ENCODE results near the gene TOP1.

GRCh38 chr20:41172296-41173140 is 143.9 kb downstream of the TOP1 start:
- TF ChIP-seq CTCF (IDR thresholded peaks at IDR 0.05; ENCODE audit: low read length) (no peak), EZH2 (optimal IDR thresholded peaks at IDR 0.05; ENCODE audit: low read depth, low read length) (no peak), EZH2phosphoT487 (IDR thresholded peaks at IDR 0.05; ENCODE audit: low read length) (no peak)
